ENCODE measurements around the gene RNLS. TPM values are rescaled to one million over a fixed set of nuclear protein-coding genes. Genes with fewer than 3 reads are reported as not detected.

RNLS gene
- total RNA-seq, 2 donors from 2014 or later = 21.7 to 31.8 TPM

- Histone ChIP-seq H3K4me3 (no peak overlapping the region), H3K27me3 (replicated peaks; ENCODE audit: insufficient read depth) (no peaks in the 10 kb centered on the region), H3K4me1 (replicated peaks) (no peaks in the 10 kb centered on the region), H3K9me3 (no peaks in the 10 kb centered on the region), H3K36me3 (no peaks in the 10 kb centered on the region), H3K27ac (no peak overlapping the region)
- WGBS = 90% methylated on average over 1 of the region's 1 CpG
- intact Hi-C loops (cut with DNase I) = no loop called here
- no peak for DNase-seq (ENCODE audit: low spot score)
- TF ChIP-seq POLR2AphosphoS5 (IDR thresholded peaks at IDR 0.05) (no peak), CTCF (IDR thresholded peaks at IDR 0.05) (no peak), POLR2A (IDR thresholded peaks at IDR 0.05) (no peak)
Measured at GRCh38 chr10:88377510-88377909, 205.6 kb downstream of the RNLS start.

- intact Hi-C loops (cut with DNase I) = no loop called here
- TF ChIP-seq POLR2AphosphoS5 (IDR thresholded peaks at IDR 0.05) = no peak
- no peak for TF ChIP-seq CTCF (IDR thresholded peaks at IDR 0.05)
- TF ChIP-seq POLR2A (IDR thresholded peaks at IDR 0.05) = no peak
- no peaks in the 10 kb centered on the region for H3K4me1 ChIP-seq (replicated peaks)
- DNase-seq (ENCODE audit: low spot score) = no peak
- H3K27me3 ChIP-seq (replicated peaks; ENCODE audit: insufficient read depth) = no peaks in the 10 kb centered on the region
- H3K9me3 ChIP-seq = no peaks in the 10 kb centered on the region
- H3K27ac ChIP-seq = no peak overlapping the region
- no peaks in the 10 kb centered on the region for H3K36me3 ChIP-seq
- 99% methylated on average over 4 of the region's 4 CpGs for WGBS
- H3K4me3 ChIP-seq = no peak overlapping the region
Measured at GRCh38 chr10:88374392-88375175, 208.5 kb downstream of the RNLS start.

- no peaks in the 10 kb centered on the region for H3K9me3 ChIP-seq
- TF ChIP-seq CTCF (IDR thresholded peaks at IDR 0.05) = no peak
- no peak for TF ChIP-seq POLR2AphosphoS5 (IDR thresholded peaks at IDR 0.05)
- no peak for TF ChIP-seq POLR2A (IDR thresholded peaks at IDR 0.05)
- no peaks in the 10 kb centered on the region for H3K27me3 ChIP-seq (replicated peaks; ENCODE audit: insufficient read depth)
- intact Hi-C loops (cut with DNase I) = no loop called here
- DNase-seq (ENCODE audit: low spot score) = no peak
- H3K4me1 ChIP-seq (replicated peaks) = no peaks in the 10 kb centered on the region
- H3K4me3 ChIP-seq = no peak overlapping the region
- no peak overlapping the region for H3K27ac ChIP-seq
- no peaks in the 10 kb centered on the region for H3K36me3 ChIP-seq
Measured at GRCh38 chr10:88372881-88373592, 210.1 kb downstream of the RNLS start.

- Histone ChIP-seq H3K27ac (no peak overlapping the region), H3K36me3 (no peaks in the 10 kb centered on the region), H3K27me3 (replicated peaks; ENCODE audit: insufficient read depth) (no peaks in the 10 kb centered on the region), H3K4me3 (no peak overlapping the region), H3K9me3 (no peaks in the 10 kb centered on the region), H3K4me1 (replicated peaks) (no peaks in the 10 kb centered on the region)
- WGBS = 78% methylated on average over 8 of the region's 8 CpGs
- TF ChIP-seq POLR2A (IDR thresholded peaks at IDR 0.05) (no peak), POLR2AphosphoS5 (IDR thresholded peaks at IDR 0.05) (no peak), CTCF (IDR thresholded peaks at IDR 0.05) (no peak)
- DNase-seq (ENCODE audit: low spot score) = no peak
- intact Hi-C loops (cut with DNase I) = no loop called here
Measured at GRCh38 chr10:88372051-88372715, 210.9 kb downstream of the RNLS start.
